Dedifferentiated amniotic fluid mesenchymal stem cell (primary cell): ENCODE data around the gene PRDM16.

Source experiments
- DNase-seq: peaks from one replicate; pipeline ENCODE4 v3.0.0-alpha.2; 2016; ENCODE audit errors: extremely low spot score

Gene PRDM16

GRCh38 chr1:3124246-3124645, 55.2 kb downstream of the PRDM16 start:
- no peak for DNase-seq

GRCh38 chr1:3125078-3125477, 56.1 kb downstream of the PRDM16 start:
- DNase-seq, result no peak

GRCh38 chr1:3125546-3126368, 56.8 kb downstream of the PRDM16 start:
- DNase-seq, result no peak

GRCh38 chr1:3126756-3127678, 58.0 kb downstream of the PRDM16 start:
- DNase-seq, result no peak

DNA sequence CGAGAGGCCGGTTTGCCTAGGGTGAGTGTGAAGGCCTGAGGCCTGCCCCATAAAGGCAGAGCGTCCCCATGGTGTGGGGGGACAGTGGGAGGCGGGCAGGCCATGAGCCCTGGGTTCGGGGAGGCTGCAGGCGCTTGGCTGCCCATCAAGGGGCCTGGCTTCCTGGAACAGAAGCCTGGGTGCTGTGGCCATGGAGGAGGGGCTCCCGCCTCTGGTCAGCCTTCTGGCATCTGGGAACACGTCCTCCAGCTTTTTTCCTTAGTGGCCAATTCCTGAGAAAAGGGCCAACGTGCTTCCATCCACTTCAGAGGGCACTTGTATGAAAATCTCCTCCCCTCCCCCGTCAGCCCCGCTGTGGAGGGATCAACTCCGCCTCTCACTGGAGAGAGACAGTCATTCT, 58.7 kb downstream of the PRDM16 start:
- no peak for DNase-seq

DNA sequence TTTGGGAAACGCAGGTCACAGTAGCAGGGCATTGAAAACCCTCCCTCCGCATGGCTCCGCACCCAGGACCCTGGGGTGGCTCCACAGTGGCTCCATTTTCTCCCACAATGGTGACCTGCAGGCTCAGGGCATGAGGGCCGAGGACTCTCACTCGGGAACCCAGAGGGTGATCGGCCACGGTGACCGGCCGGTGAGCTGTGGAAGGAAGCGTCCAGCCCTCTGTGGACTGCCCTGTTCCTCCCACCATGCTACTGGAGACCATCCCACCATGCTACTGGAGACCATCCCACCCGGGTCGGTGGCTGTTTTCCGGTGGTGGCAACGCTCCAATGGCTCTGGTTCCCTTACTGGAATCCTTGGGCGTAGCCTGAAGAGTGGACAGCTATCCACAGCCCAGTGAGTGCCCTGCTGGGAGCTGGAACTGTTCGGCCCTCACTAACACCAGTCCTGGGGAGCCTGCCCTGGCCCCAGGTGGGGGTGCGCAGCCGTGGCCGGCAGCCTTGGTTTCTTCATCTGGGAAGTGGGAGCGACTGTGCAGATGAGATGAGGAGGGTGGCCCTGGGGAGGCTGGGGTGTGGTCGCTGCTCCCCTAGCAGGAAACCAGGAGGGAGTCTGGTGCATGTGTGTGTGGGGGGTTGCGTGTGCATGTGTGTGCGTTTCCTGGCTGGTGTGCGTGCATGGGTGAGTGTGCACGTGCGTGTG, 59.6 kb downstream of the PRDM16 start:
- DNase-seq, result no peak

GRCh38 chr1:3129133-3129490, 60.1 kb downstream of the PRDM16 start:
- DNase-seq, result no peak

DNA sequence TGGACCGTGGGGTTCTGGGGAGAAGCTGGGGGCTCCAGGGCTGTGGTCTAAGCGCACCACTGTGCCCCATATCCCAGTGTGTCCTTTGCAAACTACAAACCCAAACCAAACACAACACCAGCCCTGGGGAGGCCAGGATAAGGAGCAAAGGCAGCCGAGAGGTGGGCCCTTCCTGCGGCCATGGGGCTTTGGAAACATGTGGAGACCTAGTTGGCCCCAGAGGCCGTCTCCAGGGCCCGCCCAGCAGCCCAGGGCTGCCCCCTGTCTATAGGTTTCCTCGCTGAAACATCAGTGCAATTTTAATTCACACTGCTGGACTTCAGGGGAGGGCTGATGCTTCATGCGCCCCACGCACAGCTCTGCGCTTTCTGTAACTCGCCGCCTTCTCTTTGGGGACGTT, 61.3 kb downstream of the PRDM16 start:
- no peak for DNase-seq

- DNase-seq, result no peak
These were observed 63.7 kb downstream of the PRDM16 start for GRCh38 chr1:3132660-3133059.

- no peak for DNase-seq
These were observed 64.7 kb downstream of the PRDM16 start for GRCh38 chr1:3133686-3134085.

DNA sequence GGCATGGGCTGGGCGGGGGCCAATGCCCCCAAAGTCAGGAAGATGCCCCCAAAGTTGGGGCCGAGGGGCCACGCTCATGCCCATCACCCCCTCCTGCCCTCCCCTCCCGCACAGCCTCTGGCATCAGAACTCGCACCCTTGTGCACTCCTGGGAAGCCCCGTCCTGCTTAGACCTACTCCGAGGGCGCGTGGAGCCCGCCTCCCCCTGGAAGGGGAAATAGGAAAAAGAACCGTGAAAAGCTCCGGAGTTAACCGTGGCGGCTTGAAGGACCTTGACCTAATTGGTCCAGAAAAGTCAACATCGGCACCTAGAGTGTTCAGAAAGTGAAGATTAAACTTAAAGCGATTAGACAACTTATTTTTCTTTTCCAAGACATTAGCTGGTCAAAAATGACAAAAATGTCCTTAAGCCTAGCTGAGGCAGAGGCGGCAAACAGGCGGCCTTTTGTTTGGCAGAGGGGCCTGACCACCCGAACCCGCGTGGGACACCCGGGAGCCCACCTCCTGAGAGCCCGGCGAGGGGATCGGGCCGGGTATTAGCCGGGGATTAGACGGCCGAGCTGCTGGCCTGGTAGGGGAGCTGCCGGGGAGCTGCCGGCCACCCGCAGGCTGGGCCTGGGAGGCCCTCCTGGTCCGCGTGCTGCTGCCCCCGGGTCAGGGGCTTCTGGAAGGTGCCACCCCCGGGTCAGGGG, 65.5 kb downstream of the PRDM16 start:
- no peak for DNase-seq

DNA sequence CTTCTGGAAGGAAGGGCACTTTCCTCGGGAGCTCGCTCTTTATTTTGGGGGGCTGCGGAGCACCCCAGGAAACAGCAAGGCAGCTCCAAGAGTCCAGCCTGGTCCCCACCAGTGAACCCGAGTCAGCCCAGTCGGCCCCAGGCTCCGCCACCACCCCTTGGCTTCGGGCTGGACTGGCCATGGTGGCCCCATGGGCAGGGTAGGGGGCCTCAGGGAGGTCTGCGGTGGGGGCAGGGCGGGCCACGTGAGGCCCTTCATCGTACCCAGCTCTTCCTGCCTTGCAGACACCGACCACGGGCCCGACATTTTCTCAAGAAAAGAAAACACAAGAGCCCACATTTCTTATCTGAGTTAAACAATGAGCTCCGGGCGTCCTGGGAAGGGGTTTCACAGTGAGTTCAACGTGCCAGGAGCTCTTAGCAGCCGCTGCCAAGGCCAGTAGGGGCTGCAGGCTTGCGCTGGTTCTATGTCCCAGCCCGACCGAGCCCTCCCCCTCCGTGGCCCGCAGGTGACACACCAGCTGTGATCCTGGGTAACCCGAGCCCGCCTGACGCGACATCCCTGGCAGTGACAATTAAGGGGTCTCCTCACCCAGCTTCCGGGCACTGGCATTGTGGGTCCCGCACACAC, 66.2 kb downstream of the PRDM16 start:
- DNase-seq, result no peak

DNA sequence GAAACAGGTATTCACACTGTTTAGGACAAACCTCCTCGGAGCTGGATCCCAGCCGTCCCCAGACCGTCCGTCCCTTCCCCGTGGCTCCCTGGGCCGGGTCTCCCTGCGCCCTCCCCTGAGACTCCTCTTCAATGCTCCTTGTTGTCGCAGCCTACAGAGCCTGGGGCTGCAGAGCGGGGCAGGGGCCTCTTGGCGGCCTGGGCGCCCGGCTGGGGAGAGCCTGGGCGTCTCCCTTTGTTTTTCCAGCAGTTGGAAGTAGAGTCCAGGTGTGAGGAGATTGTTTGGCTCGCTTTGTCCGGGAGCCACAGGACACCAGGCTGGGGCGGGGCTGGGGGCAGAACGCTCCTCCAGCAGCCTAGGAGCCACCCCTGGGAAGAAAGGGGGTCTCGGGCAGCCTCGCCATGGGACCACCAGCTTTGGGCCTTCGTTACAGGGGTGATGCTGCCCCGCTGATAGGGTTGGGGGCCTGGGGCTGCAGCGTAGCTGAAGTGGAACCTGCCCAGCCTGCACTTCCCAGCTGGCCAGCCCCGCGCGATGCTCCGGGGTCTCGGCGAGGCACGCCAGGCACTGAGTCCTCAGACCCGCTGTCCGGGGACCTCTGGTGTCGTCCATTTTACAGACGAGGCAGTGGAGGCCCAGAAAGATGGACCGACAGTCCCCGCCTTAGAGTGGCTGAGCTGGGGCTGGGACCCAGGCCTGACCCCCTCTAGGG, 66.9 kb downstream of the PRDM16 start:
- DNase-seq, result no peak

DNA sequence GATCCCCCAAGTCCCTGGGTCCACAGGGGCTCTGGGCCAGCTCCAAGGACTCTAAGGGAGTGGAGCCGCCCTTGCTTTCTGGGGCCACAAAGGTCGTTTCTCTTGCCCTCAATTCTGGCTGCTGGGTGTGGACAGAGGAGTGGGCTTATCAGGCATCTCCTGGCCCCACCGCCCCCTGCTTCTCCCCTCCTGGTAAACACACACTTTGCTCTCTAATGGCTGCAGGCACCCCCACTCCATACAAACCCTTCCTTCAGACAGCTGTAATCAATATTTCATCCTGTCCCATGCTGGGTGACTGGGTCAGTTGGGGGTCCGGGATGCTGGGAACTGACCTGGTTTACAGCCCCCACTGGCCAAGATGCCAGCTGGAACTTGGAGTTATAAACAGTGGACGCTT, 67.5 kb downstream of the PRDM16 start:
- DNase-seq, result no peak

DNA sequence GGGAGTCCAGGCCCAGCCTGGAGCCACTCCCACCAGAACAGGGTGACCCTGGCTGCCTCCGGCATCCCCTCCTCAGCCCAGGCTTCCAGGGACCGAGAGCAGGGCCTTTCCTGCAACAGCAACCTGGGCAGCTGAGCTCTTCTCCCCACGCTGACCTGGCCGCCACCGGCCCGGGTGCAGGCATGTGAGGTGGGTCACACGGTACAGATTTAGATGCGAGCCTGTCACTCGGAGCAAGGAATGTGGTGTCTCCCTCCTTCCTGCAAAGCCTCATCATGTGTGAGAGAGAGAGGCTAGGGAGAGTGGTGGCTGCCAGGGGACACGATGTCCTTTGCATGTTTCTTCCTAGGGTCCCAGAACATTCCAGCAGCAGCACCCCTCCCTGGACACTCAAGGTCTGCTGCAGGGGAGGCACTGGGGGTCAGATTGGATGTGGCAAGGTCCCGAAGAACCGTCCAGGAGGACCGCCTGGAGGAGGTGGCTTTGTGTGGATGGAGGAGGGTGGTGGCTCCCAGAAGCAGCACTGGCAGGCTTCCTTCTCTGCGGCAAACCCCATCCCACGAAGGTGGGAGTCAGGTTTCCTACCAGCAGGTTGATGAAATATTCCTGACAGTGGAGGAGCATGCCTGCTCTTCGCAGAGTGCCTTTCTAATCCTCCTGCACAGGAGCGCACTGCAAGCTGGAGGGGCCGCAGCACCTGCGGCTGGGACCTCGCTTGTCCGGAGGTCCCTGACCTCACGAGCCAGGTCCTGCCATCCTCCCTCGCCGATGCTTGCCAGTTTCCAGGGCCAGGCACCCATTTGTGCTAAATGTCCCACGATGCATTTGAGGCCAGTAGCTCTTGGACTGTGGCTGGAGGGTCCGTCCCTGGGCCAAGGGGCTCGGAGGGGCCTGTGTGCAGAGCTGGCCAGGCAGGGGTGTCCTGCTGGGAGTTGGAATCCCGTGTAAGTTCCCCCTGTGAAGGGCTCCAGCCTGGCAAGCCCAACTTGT, 68.4 kb downstream of the PRDM16 start:
- no peak for DNase-seq

GRCh38 chr1:3138623-3139151, 69.7 kb downstream of the PRDM16 start:
- no peak for DNase-seq

- no peak for DNase-seq
These were observed 70.4 kb downstream of the PRDM16 start for GRCh38 chr1:3139451-3139852.

DNA sequence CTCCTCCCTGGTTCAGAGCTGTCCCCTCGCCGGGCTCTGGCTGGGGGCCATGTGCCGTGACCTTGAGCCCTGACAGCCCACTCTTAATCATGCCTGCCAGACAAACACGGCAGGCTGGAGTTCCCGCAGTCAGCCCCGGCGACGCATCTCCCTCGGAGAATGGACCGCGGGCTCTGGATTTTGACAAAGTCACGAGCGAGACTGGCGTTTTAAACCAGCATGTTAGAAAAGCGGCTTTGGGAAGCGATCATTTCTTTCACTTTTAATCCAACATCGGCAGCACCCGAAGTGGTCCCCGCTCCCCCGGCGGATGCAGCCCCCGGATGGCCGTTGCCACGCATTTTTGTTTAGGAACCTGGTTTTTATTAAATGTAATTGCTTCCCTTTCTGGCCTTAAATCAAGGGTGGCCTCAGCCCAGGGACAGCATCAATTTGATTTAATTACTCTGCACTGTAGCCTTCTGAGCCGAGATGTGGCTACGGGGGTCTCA, 70.9 kb downstream of the PRDM16 start:
- no peak for DNase-seq

GRCh38 chr1:3140437-3140836, 71.4 kb downstream of the PRDM16 start:
- DNase-seq, result no peak
